ENCODE data around the gene CDH1. TPM values are rescaled to one million over a fixed set of nuclear protein-coding genes. Genes with fewer than 3 reads are reported as not detected.

Gene CDH1
- total and polyA plus RNA-seq, 4 experiments from 2014 or later, result 0.17 to 0.55 (median 0.20) TPM; not detected in 1

- CTCF ChIA-PET (ENCODE audit: partially characterized antibody), result no interaction called here
- no peak overlapping the region for H3K27ac ChIP-seq (ENCODE audit: low read depth, low read length)
- Mint-ChIP-seq H3K27ac (no peak overlapping the region), H3K4me1 (no peaks in the 10 kb centered on the region), H3K27me3 (peaks cover 0 to 1% of the 10 kb centered on the region in 2 donors), H3K36me3 (peaks cover 0 to 3% of the 10 kb centered on the region in 2 donors), H3K9me3 (peaks cover 0 to 2% (median 0%) of the 10 kb centered on the region in 8 donors), H3K4me3 (no peak overlapping the region)
- no peak for DNase-seq
- no peaks in the 10 kb centered on the region for H3K27me3 ChIP-seq (ENCODE audit: insufficient read depth, low read length)
- no peaks in the 10 kb centered on the region for H3K4me1 ChIP-seq (ENCODE audit: insufficient read depth, low read length)
- POLR2A ChIA-PET (ENCODE audit: partially characterized antibody), result no interaction called here
- H3K9me3 ChIP-seq (ENCODE audit: control insufficient read depth in 1 of 2, low read length in 2 of 2), result no peaks in the 10 kb centered on the region
- H3K4me3 ChIP-seq (ENCODE audit: low read length in 2 of 2), result no peak overlapping the region
- intact Hi-C loops (cut with micrococcal nuclease), result no loop called here
- H3K36me3 ChIP-seq (ENCODE audit: insufficient read depth, low read length), result no peaks in the 10 kb centered on the region
Observed at GRCh38 chr16:68806981-68807380, 69.9 kb downstream of the CDH1 start.

- Mint-ChIP-seq H3K36me3 (no peaks in the 10 kb centered on the region), H3K4me3 (no peak overlapping the region), H3K27me3 (no peaks in the 10 kb centered on the region), H3K4me1 (no peaks in the 10 kb centered on the region), H3K9me3 (peaks cover 0 to 3% (median 0%) of the 10 kb centered on the region in 8 donors), H3K27ac (no peak overlapping the region)
- intact Hi-C loops (cut with micrococcal nuclease), result no loop called here
- Histone ChIP-seq H3K9me3 (ENCODE audit: control insufficient read depth in 1 of 2, low read length in 2 of 2) (no peaks in the 10 kb centered on the region), H3K4me1 (ENCODE audit: insufficient read depth, low read length) (no peaks in the 10 kb centered on the region), H3K4me3 (ENCODE audit: low read length in 2 of 2) (no peak overlapping the region), H3K36me3 (ENCODE audit: insufficient read depth, low read length) (no peaks in the 10 kb centered on the region), H3K27ac (ENCODE audit: low read depth, low read length) (no peak overlapping the region), H3K27me3 (ENCODE audit: insufficient read depth, low read length) (no peaks in the 10 kb centered on the region)
- ChIA-PET POLR2A (ENCODE audit: partially characterized antibody) (no interaction called here), CTCF (ENCODE audit: partially characterized antibody) (no interaction called here)
- DNase-seq, result no peak
Observed at GRCh38 chr16:68814516-68814915, 77.4 kb downstream of the CDH1 start.

GRCh38 chr16:68823401-68824135, 86.5 kb downstream of the CDH1 start:
- Mint-ChIP-seq H3K4me3 (no peak overlapping the region), H3K27me3 (no peaks in the 10 kb centered on the region), H3K4me1 (no peaks in the 10 kb centered on the region), H3K27ac (no peak overlapping the region), H3K36me3 (no peaks in the 10 kb centered on the region), H3K9me3 (peaks cover 0 to 5% (median 0%) of the 10 kb centered on the region in 8 donors)
- H3K9me3 ChIP-seq (ENCODE audit: control insufficient read depth in 1 of 2, low read length in 2 of 2), result no peaks in the 10 kb centered on the region
- no peaks in the 10 kb centered on the region for H3K36me3 ChIP-seq (ENCODE audit: insufficient read depth, low read length)
- no peak for DNase-seq
- intact Hi-C loops (cut with micrococcal nuclease), result no loop called here
- ChIA-PET CTCF (ENCODE audit: partially characterized antibody) (interaction anchor here (0.9 kb wide), 1 partner anchor 233 kb away, joined by 3 read pairs; no protein-coding TSS in a partner anchor), POLR2A (ENCODE audit: partially characterized antibody) (interaction anchor here (0.7 kb wide), 1 partner anchor 67 kb away, joined by 3 read pairs; no protein-coding TSS in a partner anchor)
- no peaks in the 10 kb centered on the region for H3K4me1 ChIP-seq (ENCODE audit: insufficient read depth, low read length)
- no peaks in the 10 kb centered on the region for H3K27me3 ChIP-seq (ENCODE audit: insufficient read depth, low read length)
- no peak overlapping the region for H3K27ac ChIP-seq (ENCODE audit: low read depth, low read length)
- H3K4me3 ChIP-seq (ENCODE audit: low read length in 2 of 2), result no peak overlapping the region

GRCh38 chr16:68825427-68825826, 88.3 kb downstream of the CDH1 start:
- H3K4me3 Mint-ChIP-seq, result no peak overlapping the region
- no peak overlapping the region for H3K4me3 ChIP-seq (ENCODE audit: low read length in 2 of 2)
- no peak overlapping the region for H3K27ac Mint-ChIP-seq
- no peak overlapping the region for H3K27ac ChIP-seq (ENCODE audit: low read depth, low read length)
- H3K4me1 Mint-ChIP-seq, result no peaks in the 10 kb centered on the region
- H3K36me3 Mint-ChIP-seq, result no peaks in the 10 kb centered on the region
- H3K9me3 ChIP-seq (ENCODE audit: control insufficient read depth in 1 of 2, low read length in 2 of 2), result no peaks in the 10 kb centered on the region
- intact Hi-C loops (cut with micrococcal nuclease), result no loop called here
- POLR2A ChIA-PET (ENCODE audit: partially characterized antibody), result no interaction called here
- CTCF ChIA-PET (ENCODE audit: partially characterized antibody), result no interaction called here
- H3K36me3 ChIP-seq (ENCODE audit: insufficient read depth, low read length), result no peaks in the 10 kb centered on the region
- H3K9me3 Mint-ChIP-seq, result peaks cover 0 to 5% (median 0%) of the 10 kb centered on the region in 8 donors
- no peaks in the 10 kb centered on the region for H3K27me3 ChIP-seq (ENCODE audit: insufficient read depth, low read length)
- H3K27me3 Mint-ChIP-seq, result no peaks in the 10 kb centered on the region
- DNase-seq, result no peak
- no peaks in the 10 kb centered on the region for H3K4me1 ChIP-seq (ENCODE audit: insufficient read depth, low read length)

- Histone ChIP-seq H3K27me3 (ENCODE audit: insufficient read depth, low read length) (no peaks in the 10 kb centered on the region), H3K4me3 (ENCODE audit: low read length in 2 of 2) (no peak overlapping the region), H3K9me3 (ENCODE audit: control insufficient read depth in 1 of 2, low read length in 2 of 2) (no peaks in the 10 kb centered on the region), H3K36me3 (ENCODE audit: insufficient read depth, low read length) (no peaks in the 10 kb centered on the region), H3K4me1 (ENCODE audit: insufficient read depth, low read length) (no peaks in the 10 kb centered on the region), H3K27ac (ENCODE audit: low read depth, low read length) (no peak overlapping the region)
- H3K27me3 Mint-ChIP-seq, result peaks cover 0 to 2% of the 10 kb centered on the region in 2 donors
- no peaks in the 10 kb centered on the region for H3K36me3 Mint-ChIP-seq
- no peak overlapping the region for H3K27ac Mint-ChIP-seq
- intact Hi-C loops (cut with micrococcal nuclease), result no loop called here
- no peak overlapping the region for H3K4me3 Mint-ChIP-seq
- no peaks in the 10 kb centered on the region for H3K4me1 Mint-ChIP-seq
- CTCF ChIA-PET (ENCODE audit: partially characterized antibody), result no interaction called here
- POLR2A ChIA-PET (ENCODE audit: partially characterized antibody), result no interaction called here
- no peak for DNase-seq
- H3K9me3 Mint-ChIP-seq, result peaks cover 0 to 5% (median 0%) of the 10 kb centered on the region in 8 donors
Observed at GRCh38 chr16:68826652-68827051, 89.6 kb downstream of the CDH1 start.

GRCh38 chr16:68833251-68833650, 96.2 kb downstream of the CDH1 start:
- H3K27ac Mint-ChIP-seq, result peak overlapping the region in 1 of 7 donors; percentile 20
- Histone ChIP-seq H3K27ac (ENCODE audit: low read depth, low read length) (no peak overlapping the region), H3K9me3 (ENCODE audit: control insufficient read depth in 1 of 2, low read length in 2 of 2) (no peaks in the 10 kb centered on the region), H3K36me3 (ENCODE audit: insufficient read depth, low read length) (no peaks in the 10 kb centered on the region), H3K27me3 (ENCODE audit: insufficient read depth, low read length) (no peaks in the 10 kb centered on the region), H3K4me1 (ENCODE audit: insufficient read depth, low read length) (no peaks in the 10 kb centered on the region), H3K4me3 (ENCODE audit: low read length in 2 of 2) (no peak overlapping the region)
- H3K36me3 Mint-ChIP-seq, result no peaks in the 10 kb centered on the region
- ChIA-PET POLR2A (ENCODE audit: partially characterized antibody) (no interaction called here), CTCF (ENCODE audit: partially characterized antibody) (interaction anchor here (0.7 to 1.2 kb wide), 3 partner anchors 10 to 14 kb away, joined by 3 to 4 read pairs (median 4); partner anchors contain the start of gene TANGO6)
- no peaks in the 10 kb centered on the region for H3K4me1 Mint-ChIP-seq
- no peaks in the 10 kb centered on the region for H3K9me3 Mint-ChIP-seq
- DNase-seq, result no peak
- intact Hi-C loops (cut with micrococcal nuclease), result no loop called here
- peaks cover 3% of the 10 kb centered on the region in 2 donors for H3K27me3 Mint-ChIP-seq
- H3K4me3 Mint-ChIP-seq, result no peak overlapping the region

GRCh38 chr16:68834550-68834949, 97.5 kb downstream of the CDH1 start:
- peaks cover 3% of the 10 kb centered on the region in 2 donors for H3K27me3 Mint-ChIP-seq
- intact Hi-C loops (cut with micrococcal nuclease), result no loop called here
- Histone ChIP-seq H3K27ac (ENCODE audit: low read depth, low read length) (no peak overlapping the region), H3K9me3 (ENCODE audit: control insufficient read depth in 1 of 2, low read length in 2 of 2) (no peaks in the 10 kb centered on the region), H3K27me3 (ENCODE audit: insufficient read depth, low read length) (no peaks in the 10 kb centered on the region), H3K4me1 (ENCODE audit: insufficient read depth, low read length) (no peaks in the 10 kb centered on the region), H3K36me3 (ENCODE audit: insufficient read depth, low read length) (no peaks in the 10 kb centered on the region), H3K4me3 (ENCODE audit: low read length in 2 of 2) (no peak overlapping the region)
- H3K4me3 Mint-ChIP-seq, result no peak overlapping the region
- ChIA-PET POLR2A (ENCODE audit: partially characterized antibody) (interaction anchor here (1.4 kb wide), 1 partner anchor 9 kb away, joined by 4 read pairs; the partner anchor contains the start of gene TANGO6), CTCF (ENCODE audit: partially characterized antibody) (interaction anchor here (0.9 kb wide), 1 partner anchor 15 kb away, joined by 3 read pairs; no protein-coding TSS in a partner anchor)
- H3K9me3 Mint-ChIP-seq, result no peaks in the 10 kb centered on the region
- H3K4me1 Mint-ChIP-seq, result no peaks in the 10 kb centered on the region
- H3K36me3 Mint-ChIP-seq, result no peaks in the 10 kb centered on the region
- DNase-seq, result no peak
- no peak overlapping the region for H3K27ac Mint-ChIP-seq
